Erythroblast (primary cell): ENCODE results near the gene SLC9A6.

Source experiments
- GATA1 ChIP-seq: IDR thresholded peaks from 2 replicates; pipeline ENCODE4 v1.6.1; 2011; ENCODE audit warnings: low read depth, mild to moderate bottlenecking, control low read depth, low read length, moderate library complexity
- POLR2A ChIP-seq: IDR thresholded peaks from 2 replicates; pipeline ENCODE4 v1.6.1; 2011; ENCODE audit warnings: mild to moderate bottlenecking, low read length

- no peak for TF ChIP-seq POLR2A
- TF ChIP-seq GATA1: no peak
These were observed 54.2 kb downstream of the SLC9A6 start for GRCh38 chrX:136039485-136039884.
